PFSK-1 (cell line): ENCODE results near the gene CDK5R1.

Experiments used
- FOXP2 ChIP-seq: optimal IDR thresholded peaks from 2 replicates; pipeline ENCODE3; 2011; ENCODE audit warnings: borderline replicate concordance, control low read depth, inconsistent platforms; ENCODE audit not compliant: insufficient read depth; ENCODE audit errors: extremely low read length, extremely low read depth
- POLR2AphosphoS5 ChIP-seq: IDR thresholded peaks from 2 replicates; pipeline ENCODE4 v1.6.1; 2012; ENCODE audit warnings: low read depth, mild to moderate bottlenecking, control low read depth, low read length, moderate library complexity
- SIN3A ChIP-seq: IDR thresholded peaks from 2 replicates; pipeline ENCODE4 v1.6.1; 2012; ENCODE audit warnings: mild to moderate bottlenecking, low read length, moderate library complexity, borderline replicate concordance; ENCODE audit not compliant: insufficient read depth
- TAF1 ChIP-seq: IDR thresholded peaks from 2 replicates; pipeline ENCODE4 v1.6.1; 2012; ENCODE audit warnings: low read length, control low read depth, borderline replicate concordance; ENCODE audit not compliant: insufficient read depth
- TF ChIP-seq, protein P1 (sequence below), 2 experiments: IDR thresholded peaks; 2 replicates each; pipeline versions ENCODE4 v1.6.1 to v1.8.0; 2011 to 2012; ENCODE audit warnings: low read depth in 2 of 2, low read length in 2 of 2, control low read depth in 1 of 2, inconsistent platforms in 1 of 2, mild to moderate bottlenecking in 1 of 2, moderate library complexity in 1 of 2; ENCODE audit not compliant: insufficient read depth in 1 of 2

GRCh38 chr17:32482568-32483320 is 4.0 kb upstream of the CDK5R1 start:
- TF ChIP-seq POLR2AphosphoS5 (no peak), SIN3A (no peak), FOXP2 (no peak), TAF1 (no peak)
- TF ChIP-seq, protein P1, sequence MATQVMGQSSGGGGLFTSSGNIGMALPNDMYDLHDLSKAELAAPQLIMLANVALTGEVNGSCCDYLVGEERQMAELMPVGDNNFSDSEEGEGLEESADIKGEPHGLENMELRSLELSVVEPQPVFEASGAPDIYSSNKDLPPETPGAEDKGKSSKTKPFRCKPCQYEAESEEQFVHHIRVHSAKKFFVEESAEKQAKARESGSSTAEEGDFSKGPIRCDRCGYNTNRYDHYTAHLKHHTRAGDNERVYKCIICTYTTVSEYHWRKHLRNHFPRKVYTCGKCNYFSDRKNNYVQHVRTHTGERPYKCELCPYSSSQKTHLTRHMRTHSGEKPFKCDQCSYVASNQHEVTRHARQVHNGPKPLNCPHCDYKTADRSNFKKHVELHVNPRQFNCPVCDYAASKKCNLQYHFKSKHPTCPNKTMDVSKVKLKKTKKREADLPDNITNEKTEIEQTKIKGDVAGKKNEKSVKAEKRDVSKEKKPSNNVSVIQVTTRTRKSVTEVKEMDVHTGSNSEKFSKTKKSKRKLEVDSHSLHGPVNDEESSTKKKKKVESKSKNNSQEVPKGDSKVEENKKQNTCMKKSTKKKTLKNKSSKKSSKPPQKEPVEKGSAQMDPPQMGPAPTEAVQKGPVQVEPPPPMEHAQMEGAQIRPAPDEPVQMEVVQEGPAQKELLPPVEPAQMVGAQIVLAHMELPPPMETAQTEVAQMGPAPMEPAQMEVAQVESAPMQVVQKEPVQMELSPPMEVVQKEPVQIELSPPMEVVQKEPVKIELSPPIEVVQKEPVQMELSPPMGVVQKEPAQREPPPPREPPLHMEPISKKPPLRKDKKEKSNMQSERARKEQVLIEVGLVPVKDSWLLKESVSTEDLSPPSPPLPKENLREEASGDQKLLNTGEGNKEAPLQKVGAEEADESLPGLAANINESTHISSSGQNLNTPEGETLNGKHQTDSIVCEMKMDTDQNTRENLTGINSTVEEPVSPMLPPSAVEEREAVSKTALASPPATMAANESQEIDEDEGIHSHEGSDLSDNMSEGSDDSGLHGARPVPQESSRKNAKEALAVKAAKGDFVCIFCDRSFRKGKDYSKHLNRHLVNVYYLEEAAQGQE (IDR thresholded peaks at IDR 0.05; ENCODE audit: insufficient read depth in 1 of 2, low read depth in 2 of 2, low read length in 2 of 2), result no peak
